AG10803 (cell line): ENCODE data around the gene TNS1.

Experiments
- DNase-seq: peaks from one replicate; pipeline ENCODE4 v3.0.0; 2010; ENCODE audit warnings: low read depth
- H3K4me3 ChIP-seq: 2 replicates; pipeline ENCODE4 v1.5.1; 2011; ENCODE audit warnings: mild to moderate bottlenecking, low read length, control low read depth
- TF ChIP-seq, protein P1 (sequence below): conservative IDR thresholded peaks from 2 replicates; pipeline ENCODE4 v1.5.1; 2011; ENCODE audit warnings: mild to moderate bottlenecking, low read length, control low read depth, inconsistent platforms

The TNS1 gene

DNA sequence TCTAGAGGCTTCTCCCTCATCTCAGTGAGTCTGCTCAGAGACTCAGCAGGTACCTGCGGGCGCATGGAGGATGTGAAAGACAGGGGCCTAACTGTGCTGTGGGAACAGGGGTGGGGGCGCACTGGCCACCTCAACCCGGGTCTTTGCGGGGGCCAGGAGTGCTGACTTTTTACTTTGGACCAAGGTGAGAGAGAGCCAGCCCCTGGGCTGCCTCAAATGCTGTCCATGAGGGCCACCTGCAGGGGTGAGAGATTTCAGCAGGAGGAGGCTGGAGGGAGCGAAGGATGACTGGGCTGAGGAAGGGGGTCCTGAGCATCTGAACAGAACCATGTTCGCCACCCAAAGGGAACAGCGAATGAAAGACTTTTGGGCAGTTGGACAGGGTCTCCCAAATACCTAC, 129.4 kb downstream of the TNS1 start:
- TF ChIP-seq, protein P1, sequence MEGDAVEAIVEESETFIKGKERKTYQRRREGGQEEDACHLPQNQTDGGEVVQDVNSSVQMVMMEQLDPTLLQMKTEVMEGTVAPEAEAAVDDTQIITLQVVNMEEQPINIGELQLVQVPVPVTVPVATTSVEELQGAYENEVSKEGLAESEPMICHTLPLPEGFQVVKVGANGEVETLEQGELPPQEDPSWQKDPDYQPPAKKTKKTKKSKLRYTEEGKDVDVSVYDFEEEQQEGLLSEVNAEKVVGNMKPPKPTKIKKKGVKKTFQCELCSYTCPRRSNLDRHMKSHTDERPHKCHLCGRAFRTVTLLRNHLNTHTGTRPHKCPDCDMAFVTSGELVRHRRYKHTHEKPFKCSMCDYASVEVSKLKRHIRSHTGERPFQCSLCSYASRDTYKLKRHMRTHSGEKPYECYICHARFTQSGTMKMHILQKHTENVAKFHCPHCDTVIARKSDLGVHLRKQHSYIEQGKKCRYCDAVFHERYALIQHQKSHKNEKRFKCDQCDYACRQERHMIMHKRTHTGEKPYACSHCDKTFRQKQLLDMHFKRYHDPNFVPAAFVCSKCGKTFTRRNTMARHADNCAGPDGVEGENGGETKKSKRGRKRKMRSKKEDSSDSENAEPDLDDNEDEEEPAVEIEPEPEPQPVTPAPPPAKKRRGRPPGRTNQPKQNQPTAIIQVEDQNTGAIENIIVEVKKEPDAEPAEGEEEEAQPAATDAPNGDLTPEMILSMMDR = no peak
- DNase-seq = no peak
- no peak overlapping the region for H3K4me3 ChIP-seq

DNA sequence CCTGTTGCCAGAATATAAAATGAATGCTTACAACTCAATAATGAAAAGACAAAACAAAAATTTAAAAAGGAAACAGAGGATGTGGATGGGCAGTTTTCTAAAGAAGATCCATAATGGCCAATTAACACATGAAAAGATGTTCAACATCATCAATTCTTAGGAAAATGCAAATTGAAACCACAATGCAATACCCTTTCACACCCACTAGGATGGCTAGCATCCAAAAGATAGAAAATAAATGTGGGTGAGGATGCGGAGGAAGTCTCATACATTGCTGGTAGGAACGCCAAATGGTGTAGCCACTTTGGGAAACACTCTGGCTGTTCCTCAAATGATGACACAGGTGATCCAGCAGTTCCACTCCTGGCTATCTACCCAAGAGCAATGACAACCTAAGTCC, 130.5 kb downstream of the TNS1 start:
- no peak overlapping the region for H3K4me3 ChIP-seq
- TF ChIP-seq, protein P1 = peak; percentile 20
- no peak for DNase-seq

DNA sequence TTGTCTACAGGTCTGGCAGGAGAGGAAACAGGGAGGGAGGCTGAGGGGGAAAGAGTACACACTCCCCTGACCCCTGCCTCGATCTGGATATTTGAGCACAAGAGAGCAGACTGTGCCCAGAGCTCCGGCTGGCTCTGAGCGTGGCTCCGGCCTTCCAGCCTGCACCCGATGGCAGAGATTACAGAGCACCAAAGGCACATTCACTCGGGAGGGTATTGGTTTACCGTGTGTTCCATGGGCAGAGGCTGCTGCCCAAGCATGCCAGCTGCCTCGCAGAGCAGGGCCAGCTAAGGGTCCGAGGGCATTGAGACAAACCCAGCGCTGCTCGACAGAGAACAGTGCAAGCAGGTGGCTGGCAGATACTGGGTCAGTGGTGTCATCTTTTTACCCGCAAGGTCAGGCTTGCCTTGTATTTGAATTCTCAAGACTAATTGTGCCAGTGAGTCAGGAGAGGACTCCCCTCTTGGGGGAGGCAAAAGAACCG, 132.2 kb downstream of the TNS1 start:
- TF ChIP-seq, protein P1 = no peak
- no peak for DNase-seq
- H3K4me3 ChIP-seq = no peak overlapping the region

DNA sequence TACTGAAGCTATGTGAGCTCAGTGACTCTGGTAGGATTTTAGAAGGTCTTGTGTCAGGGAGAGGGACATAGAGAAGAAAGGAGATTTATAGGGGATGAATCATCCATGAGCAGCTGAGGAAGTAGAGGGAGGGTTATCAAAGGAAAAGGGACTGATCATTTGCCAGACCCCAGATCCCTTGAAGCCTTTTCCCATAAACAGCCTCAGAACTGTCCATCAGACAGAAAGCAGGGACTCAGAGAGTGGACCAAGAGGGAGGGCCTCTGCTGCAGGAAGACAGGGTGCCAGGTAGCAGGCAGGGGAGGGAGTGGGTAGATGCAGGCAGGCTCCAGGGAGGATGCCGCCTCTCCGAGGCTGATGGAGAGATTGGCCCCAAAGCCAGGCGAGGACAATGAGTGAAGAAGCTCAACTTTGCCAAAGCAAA, 133.9 kb downstream of the TNS1 start:
- TF ChIP-seq, protein P1 = no peak
- DNase-seq = peak; percentile 57
- no peak overlapping the region for H3K4me3 ChIP-seq

DNA sequence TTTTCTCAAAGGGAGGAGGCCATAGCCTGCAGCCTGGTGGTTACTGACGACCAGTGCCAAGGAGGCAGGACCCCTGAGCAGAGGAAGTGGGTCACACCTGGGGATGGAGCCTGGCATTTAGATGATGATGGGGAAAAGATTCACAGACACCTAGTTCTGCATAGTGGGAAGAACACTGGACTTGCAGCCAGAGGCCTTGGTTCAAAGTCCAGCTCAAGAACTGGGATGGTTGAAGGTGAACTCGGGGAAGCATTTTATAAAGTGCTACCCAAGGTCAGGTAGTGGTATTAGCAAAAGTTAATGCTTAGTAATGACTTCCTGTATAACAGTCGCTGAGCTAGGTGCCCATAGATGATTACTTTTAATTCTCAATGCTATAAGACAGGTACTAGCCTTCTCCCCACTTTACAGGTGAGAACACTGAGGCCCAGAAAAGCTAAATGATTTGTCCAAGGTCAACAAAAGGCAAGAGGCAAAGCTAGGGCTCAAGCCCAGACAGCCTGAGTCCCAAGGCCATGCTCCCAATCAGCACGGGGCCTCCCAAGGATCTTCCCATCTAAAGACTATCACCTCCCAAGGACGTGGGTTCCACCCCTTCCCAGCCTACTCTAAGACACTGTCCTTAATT, 134.4 kb downstream of the TNS1 start:
- TF ChIP-seq, protein P1 = no peak
- H3K4me3 ChIP-seq = no peak overlapping the region
- DNase-seq = no peak

DNA sequence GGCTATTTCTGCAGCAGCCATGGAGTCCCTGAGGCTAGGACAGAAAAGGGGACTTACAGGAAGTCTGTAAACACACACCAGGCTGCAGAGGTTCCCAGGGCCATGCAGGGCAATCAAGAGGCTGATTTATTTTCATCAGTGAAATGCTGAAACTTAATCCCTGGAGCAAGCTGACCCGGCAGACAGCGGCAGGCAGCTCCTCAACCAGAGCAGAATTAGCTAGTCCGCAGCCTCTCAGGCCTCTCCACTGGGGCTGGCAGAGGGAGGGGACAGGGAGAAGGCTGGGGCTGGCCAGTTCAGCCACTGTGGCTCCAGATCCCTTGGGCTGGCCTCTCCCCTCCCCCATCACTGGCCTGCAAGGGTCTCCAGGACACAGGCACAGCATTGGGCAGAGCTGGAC, 136.3 kb downstream of the TNS1 start:
- no peak for DNase-seq
- H3K4me3 ChIP-seq = no peak overlapping the region
- TF ChIP-seq, protein P1 = no peak

DNA sequence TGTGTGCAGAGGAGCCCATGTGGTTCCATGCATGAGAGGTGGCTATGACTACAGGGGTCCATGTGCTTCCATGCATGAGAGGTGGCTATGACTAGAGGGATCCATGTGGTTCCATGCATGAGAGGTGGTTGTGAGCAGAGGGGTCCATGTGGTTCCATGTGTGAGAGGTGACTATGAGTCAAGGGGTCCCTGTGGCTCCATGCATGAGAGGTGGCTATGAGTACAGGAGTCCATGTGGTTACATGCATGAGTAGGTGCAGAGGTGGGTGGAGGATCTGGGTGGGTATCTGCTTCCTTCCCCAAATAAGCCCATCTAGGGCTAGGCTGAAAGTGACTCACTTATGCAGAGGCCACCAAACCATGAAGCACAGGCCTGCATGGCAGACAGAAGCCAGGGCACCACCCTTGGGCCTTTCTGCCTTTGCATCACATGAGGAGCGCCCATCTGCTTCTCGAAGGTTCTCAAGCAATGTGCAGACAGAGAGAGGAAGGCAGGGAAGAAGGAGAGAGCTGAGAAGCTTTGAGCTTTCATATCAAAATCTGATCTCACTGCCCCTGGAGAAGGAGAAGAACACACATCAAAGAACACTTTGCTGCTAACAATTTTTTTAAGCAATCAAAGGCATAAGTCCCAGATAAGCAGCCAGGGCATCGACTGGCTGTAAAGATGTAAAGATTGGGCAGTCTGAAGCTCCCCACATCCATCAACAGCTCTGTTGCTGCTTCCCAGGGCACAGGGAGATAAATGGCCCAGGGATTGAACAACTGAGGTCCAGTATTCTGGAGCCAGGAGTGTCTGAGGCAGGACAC, 137.6 kb downstream of the TNS1 start:
- H3K4me3 ChIP-seq = no peak overlapping the region
- DNase-seq = no peak
- TF ChIP-seq, protein P1 = no peak
